Superior temporal gyrus (tissue), 1 donor: ENCODE data around the gene AEN.

Source experiments
- DNase-seq: peaks from one replicate; pipeline ENCODE4 v3.0.0-alpha.2; 2016; ENCODE audit errors: extremely low spot score

AEN gene

DNA sequence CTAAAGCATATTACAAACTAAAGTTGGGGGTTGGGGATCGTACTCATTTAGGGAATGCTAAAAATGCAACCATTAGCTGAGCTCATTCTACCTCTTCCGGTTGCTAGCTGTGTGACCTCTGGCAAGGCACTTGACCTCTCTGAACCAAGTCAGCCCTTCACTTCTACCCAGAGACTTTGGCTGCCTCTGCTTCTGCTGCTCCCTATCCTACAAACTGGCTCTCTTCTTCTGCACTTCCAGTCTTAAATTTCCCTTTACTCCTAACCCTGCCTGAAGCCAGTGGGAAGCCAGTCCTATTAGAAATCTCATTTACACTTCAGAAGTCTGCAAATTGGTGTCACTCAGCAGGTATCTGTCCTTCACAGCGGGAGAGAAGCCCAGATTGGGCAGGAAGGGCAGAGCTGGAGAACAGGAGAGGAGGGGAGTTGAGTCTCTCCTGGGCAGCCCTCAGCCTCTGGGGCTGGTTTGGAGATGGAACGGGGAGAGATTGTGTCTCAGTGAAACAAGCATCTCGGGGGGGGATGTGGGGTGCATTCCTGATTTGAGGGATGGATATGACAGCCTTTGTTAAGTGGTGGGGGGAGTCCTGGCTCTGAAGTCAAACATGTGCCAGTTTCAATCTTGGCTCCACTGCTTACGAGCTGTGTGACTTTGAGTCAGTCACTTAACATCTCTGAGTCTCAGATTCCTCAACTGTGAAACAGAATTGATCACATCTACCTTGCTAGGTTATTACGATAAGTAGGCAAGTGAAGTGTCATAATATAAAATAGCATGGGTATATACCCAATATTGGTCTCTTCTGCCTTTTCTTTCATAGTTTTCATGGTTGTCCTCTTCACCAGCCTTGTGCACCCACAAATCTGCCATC, 7.8 kb upstream of the AEN start:
- DNase-seq, result no peak

DNA sequence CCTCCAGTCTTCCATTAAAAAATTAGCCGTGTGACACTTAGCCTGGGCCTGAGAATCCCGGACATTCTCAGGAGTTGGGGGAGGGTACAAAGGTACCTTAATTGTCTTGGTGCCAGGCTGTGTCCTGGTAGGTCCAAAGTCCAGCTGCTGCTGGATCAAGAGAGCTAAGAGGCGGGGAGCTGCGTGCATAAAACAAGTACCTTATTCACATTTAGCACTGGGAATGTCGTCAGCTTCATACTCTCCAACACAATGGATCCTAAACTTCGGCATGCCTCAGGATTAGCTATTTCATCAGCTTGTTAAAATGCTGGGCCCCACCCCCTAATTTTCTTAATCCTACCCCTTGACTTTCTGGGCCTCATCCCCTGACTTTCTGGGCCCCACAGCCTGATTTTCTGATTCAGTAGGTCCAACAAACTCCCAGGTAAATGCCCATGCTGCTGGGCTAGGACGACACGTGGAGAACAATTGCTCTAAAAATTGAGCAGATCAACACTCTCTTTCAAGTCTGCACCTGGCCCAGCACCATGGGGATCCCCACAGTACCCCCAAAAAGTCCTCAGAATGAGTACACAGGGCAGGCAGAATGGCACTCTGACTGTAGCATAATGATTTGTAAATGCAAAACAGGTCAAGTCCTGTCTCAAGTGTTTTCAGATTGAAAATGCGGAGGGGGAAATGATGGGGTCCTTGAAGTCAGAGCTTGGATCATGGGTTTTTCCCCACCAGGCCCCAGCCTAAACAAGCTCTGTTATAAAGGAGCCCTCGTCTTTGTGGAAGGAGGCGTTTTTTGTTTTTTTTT, 5.6 kb upstream of the AEN start:
- no peak for DNase-seq

- no peak for DNase-seq
These were observed 4.9 kb upstream of the AEN start for GRCh38 chr15:88616240-88616639.

GRCh38 chr15:88617031-88617722, 4.0 kb upstream of the AEN start:
- DNase-seq, result no peak

DNA sequence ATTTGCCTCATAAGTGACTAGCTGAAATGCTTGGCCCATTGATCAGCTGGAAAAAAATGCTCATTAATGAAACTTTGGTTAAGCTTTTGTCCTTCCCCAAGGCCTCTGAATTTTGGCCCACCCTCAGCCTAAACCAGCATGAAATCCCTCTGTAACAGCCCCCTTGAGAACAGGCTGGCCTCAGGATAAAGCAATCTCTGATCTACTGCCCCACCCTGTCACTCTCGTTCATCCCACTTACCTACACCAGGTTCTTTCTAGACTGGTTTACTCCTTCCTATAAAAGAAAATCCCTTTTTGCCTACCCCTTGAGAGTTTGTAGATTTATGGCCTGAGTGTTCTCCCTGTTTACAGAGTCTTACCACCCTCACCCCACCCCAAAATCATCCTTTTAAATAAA, 3.4 kb upstream of the AEN start:
- no peak for DNase-seq

DNA sequence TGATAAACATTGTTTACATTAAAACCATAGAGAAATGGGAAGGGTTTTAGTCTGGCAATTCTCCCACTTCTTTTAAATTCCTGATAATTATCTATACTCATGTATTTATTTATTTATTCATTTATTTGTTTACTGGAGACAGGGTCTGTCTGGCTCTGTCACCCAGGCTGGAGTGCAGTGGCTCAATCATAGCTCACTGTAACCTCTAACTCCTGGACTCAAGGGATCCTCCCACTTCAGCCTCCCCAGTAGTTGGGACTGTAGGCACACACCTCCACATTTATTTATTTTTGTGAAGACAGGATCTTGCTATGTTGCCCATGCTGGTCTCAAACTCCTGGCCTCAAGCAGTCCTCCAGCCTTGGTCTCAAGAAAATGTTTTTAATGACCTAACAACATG, 2.5 kb upstream of the AEN start:
- no peak for DNase-seq

- no peak for DNase-seq
These were observed 1.3 kb upstream of the AEN start for GRCh38 chr15:88619796-88620195.

DNA sequence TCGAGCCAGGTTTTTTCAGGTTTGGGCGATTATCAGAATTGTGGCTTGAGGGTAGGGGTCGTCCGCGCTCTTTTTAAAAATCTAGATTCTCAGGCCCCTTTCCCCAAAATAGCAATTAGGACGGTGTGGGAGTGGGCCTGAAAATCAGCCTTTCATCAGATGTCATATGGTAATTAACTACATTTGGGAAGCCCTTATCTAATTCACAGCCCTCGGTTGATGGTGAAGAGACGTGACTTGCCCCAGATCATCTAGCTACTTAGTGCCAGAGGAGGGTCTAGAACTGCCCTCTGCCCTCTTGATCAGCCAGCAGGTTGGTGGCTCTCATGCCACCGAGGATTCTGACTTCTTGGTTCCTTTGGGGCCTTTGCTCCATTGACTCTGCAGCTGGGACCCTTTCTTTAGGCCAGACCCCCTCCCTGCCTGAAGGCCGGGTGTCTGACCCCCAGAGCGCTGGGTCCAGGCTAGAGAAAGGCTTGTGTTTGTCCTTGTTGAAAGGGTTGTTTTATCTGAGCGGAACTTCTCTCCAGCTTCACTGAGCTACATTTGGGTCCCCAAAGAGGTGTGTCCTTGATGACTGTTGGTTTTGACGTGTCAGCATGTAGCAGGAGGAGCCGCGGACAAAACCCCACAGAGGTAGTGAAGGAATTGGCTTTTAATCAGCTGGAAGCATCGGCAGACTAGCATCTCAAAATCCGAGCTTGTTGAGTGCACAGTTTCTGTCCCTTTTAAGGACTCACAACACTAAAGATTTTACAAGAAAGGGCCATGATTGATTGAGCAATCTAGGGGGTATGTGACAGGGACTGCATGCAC, 857 bp downstream of the AEN start:
- DNase-seq, result no peak

DNA sequence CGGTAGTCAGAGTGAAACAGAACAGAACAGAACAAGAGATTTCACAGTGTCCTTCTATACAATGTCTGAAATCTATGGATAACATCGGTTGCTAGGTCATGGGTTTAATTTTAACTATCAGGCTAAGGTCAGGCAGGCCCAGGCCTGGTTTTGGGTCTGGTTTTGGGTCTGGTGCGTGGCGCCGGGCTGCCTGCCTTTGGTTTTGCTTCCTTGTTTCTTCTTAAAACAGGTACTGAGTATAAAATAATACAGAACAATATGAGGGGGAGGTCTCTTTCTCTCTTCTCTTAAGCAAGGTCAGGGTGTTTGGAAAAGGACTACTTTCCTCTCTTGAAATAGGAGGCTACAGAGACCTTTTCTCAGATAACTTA, 1.4 kb downstream of the AEN start:
- DNase-seq, result no peak

GRCh38 chr15:88623061-88623460, 1.9 kb downstream of the AEN start:
- DNase-seq, result no peak

DNA sequence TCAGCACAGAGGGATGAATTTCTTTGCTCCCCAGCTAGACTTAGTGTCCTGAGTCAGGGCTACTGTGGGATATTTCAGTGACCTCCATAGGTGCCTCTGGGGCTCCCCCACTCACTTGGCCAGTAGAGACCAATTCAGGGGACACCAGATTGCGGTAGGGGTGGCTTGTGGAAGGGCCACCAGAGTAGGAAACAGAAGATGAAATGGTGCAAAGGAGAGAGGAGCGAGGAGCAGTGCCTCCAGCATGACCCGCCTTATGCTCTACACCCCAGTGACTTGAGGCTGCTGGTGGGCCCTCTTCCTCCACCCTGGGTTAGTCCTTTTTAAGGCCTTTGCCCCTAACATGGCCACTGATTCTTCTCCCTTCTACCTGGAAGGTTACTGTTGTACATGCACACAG, 2.5 kb downstream of the AEN start:
- DNase-seq, result no peak

DNA sequence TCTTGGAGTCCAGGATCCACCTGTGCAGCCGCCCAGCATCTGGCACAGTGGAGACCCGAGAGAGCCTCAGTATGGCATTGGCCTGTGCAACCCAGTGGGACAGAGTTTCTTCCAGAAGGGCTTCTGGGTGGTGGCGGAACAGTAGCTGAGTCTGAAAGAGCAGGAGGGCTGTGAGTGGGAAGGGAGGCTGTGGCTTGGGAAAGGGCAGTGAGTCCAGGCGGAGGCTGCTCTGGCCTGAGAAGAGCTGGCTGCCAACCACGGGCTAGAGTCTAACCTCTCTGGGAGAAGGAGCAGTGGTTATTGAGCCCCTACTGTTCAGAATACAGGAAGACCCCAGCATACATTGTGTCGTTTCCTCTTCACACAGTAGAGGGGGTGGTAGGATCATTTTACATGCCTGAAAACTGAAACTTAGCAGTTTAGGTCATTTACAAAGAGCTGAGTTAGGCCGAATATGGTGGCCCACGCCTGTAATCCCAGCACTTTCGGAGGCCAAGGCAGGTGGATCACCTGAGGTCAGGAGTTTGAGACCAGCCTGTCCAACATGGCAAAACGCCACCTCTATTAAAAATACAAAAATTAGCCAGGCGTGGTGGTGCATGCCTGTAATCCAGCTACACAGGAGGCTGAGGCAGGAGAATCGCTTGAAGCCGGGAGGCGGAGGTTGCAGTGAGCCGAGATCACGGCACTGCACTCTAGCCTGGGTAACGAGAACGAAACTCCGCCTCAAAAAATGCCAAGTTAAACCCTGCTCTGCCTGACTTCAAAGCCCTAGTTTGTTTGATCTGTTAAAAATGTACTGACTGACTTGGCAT, 3.2 kb downstream of the AEN start:
- DNase-seq, result peak; percentile 67

GRCh38 chr15:88624971-88625490, 3.9 kb downstream of the AEN start:
- DNase-seq, result no peak

- DNase-seq, result no peak
These were observed 5.0 kb downstream of the AEN start for GRCh38 chr15:88625943-88626741.

DNA sequence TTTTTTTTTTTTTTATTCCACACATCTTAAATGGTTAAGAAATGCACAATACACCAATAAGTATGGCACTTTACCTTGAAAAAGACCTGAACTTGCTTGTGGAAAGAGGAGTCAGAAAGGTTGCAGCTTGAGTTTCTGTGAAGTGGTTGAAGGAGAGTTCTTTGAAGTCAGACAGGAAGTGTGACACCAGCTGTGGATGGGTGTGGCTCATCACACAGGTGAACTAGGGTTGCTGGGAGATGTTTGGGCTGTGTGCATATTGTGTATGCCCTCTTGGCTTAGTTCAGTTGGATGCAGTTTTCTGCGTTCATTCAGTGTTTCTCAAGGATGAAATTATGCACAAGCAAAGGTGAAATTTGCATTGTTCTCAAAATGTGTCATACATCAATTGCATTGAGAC, 6.3 kb downstream of the AEN start:
- DNase-seq, result no peak

GRCh38 chr15:88628018-88628654, 7.0 kb downstream of the AEN start:
- no peak for DNase-seq

GRCh38 chr15:88629071-88629470, 7.9 kb downstream of the AEN start:
- DNase-seq, result no peak

DNA sequence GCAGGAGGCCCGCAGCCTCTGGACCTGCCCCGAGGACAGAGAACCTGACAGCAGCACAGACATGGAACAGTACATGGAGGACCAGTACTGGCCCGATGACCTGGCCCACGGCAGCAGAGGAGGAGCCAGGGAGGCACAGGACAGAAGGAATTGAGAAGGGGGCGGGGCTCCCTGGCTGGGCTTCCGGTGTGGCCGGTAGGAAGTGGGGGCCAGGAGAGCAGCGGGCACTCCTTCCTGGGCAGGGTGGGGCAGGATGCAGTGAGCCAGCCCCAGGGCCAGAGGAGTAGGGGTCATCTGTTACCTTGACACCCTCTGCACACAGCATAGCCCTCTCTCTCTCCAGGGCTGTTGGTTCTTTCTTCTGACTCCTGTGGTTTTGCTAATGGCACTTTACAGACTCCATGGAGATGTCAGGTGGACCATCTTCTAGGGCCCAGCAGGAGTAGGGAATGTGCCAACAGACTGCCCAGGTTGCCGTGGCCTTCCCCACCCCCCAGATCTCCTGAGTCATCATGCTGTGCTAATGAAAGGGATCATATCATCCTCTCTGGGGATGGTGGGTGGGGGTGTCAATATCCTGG, 9.1 kb downstream of the AEN start:
- no peak for DNase-seq
